ENCODE measurements around the gene ARID1B. TPM values are rescaled to one million over a fixed set of nuclear protein-coding genes. Genes with fewer than 3 reads are reported as not detected.
A peak's percentile ranks its signal among the peaks of the same experiment; 100 is the strongest.

The ARID1B gene
- total RNA-seq, 1 donor from 2014 or later: 101 TPM

- H3K36me3 Mint-ChIP-seq (ENCODE audit: low read depth): no peaks in the 10 kb centered on the region
These were observed 173.4 kb downstream of the ARID1B start for GRCh38 chr6:156950531-156950930.

GRCh38 chr6:156952401-156952800 is 175.2 kb downstream of the ARID1B start:
- TF ChIP-seq CTCF (conservative IDR thresholded peaks at IDR 0.05): no peak
- H3K9me3 Mint-ChIP-seq: no peaks in the 10 kb centered on the region
- DNase-seq (ENCODE audit: low read depth, low spot score): no peak
- H3K27ac Mint-ChIP-seq (ENCODE audit: unreplicated experiment): peak overlapping the region; percentile 24
- no peak overlapping the region for H3K4me3 Mint-ChIP-seq
- no peaks in the 10 kb centered on the region for H3K36me3 Mint-ChIP-seq (ENCODE audit: low read depth)
- H3K27me3 Mint-ChIP-seq (ENCODE audit: low read depth): no peaks in the 10 kb centered on the region
- peaks cover 45% of the 10 kb centered on the region for H3K4me1 Mint-ChIP-seq

More at GRCh38 chr6:156950531-156950930, 173.4 kb downstream of the ARID1B start:
- Mint-ChIP-seq H3K27ac (ENCODE audit: unreplicated experiment) (no peak overlapping the region), H3K9me3 (no peaks in the 10 kb centered on the region), H3K4me1 (peaks cover 61% of the 10 kb centered on the region), H3K4me3 (no peak overlapping the region), H3K27me3 (ENCODE audit: low read depth) (no peaks in the 10 kb centered on the region)
- no peak for DNase-seq (ENCODE audit: low read depth, low spot score)
- TF ChIP-seq CTCF (conservative IDR thresholded peaks at IDR 0.05): no peak

GRCh38 chr6:156953127-156953478 is 175.9 kb downstream of the ARID1B start:
- H3K4me3 Mint-ChIP-seq: peak overlapping the region; percentile 54
- H3K9me3 Mint-ChIP-seq: no peaks in the 10 kb centered on the region
- no peaks in the 10 kb centered on the region for H3K27me3 Mint-ChIP-seq (ENCODE audit: low read depth)
- DNase-seq (ENCODE audit: low read depth, low spot score): no peak
- no peak overlapping the region for H3K27ac Mint-ChIP-seq (ENCODE audit: unreplicated experiment)
- peaks cover 47% of the 10 kb centered on the region for H3K4me1 Mint-ChIP-seq
- H3K36me3 Mint-ChIP-seq (ENCODE audit: low read depth): no peaks in the 10 kb centered on the region
- TF ChIP-seq CTCF (conservative IDR thresholded peaks at IDR 0.05): no peak

- Mint-ChIP-seq H3K27me3 (ENCODE audit: low read depth) (no peaks in the 10 kb centered on the region), H3K9me3 (no peaks in the 10 kb centered on the region), H3K4me1 (peaks cover 50% of the 10 kb centered on the region), H3K36me3 (ENCODE audit: low read depth) (no peaks in the 10 kb centered on the region), H3K27ac (ENCODE audit: unreplicated experiment) (peak overlapping the region; percentile 83), H3K4me3 (peak overlapping the region; percentile 54)
- peak; percentile 32 for DNase-seq (ENCODE audit: low read depth, low spot score)
- TF ChIP-seq CTCF (conservative IDR thresholded peaks at IDR 0.05): peak; percentile 39
These were observed 176.4 kb downstream of the ARID1B start for GRCh38 chr6:156953479-156954146.

- H3K4me1 Mint-ChIP-seq: peaks cover 44% of the 10 kb centered on the region
These were observed 177.0 kb downstream of the ARID1B start for GRCh38 chr6:156954191-156954590.

More at GRCh38 chr6:156954191-156954590, 177.0 kb downstream of the ARID1B start:
- Mint-ChIP-seq H3K36me3 (ENCODE audit: low read depth) (no peaks in the 10 kb centered on the region), H3K27me3 (ENCODE audit: low read depth) (no peaks in the 10 kb centered on the region), H3K27ac (ENCODE audit: unreplicated experiment) (no peak overlapping the region), H3K4me3 (no peak overlapping the region), H3K9me3 (no peaks in the 10 kb centered on the region)
- no peak for TF ChIP-seq CTCF (conservative IDR thresholded peaks at IDR 0.05)
- no peak for DNase-seq (ENCODE audit: low read depth, low spot score)

Data from neural crest cell (in vitro differentiated cells).